Body of pancreas (tissue), 4 donors: ENCODE measurements around the gene PSD. TPM values are rescaled to one million over a fixed set of nuclear protein-coding genes. Genes with fewer than 3 reads are reported as not detected.

Experiments used
- ATAC-seq: fragments of 150-250 bp; one replicate; pipeline ENCODE4 v1.9.1; 2016
- DNase-seq, 4 donors: peaks; one replicate each; pipeline ENCODE4 v3.0.0-alpha.2; 2019
- H3K27ac ChIP-seq, 4 donors: fragments of 200-600 bp; sonication (generic); 1 replicate in 3 of 4; 2 replicates in 1 of 4; pipeline versions ENCODE4 v1.5.1 to v1.6.1; 2016 to 2019; ENCODE audit warnings: mild to moderate bottlenecking in 1 of 4, mixed read lengths in 1 of 4, moderate library complexity in 1 of 4
- H3K27me3 ChIP-seq, 2 donors: fragments of 200-600 bp; sonication (generic); one replicate each; pipeline ENCODE4 v1.6.0; 2016; ENCODE audit warnings: mild to moderate bottlenecking in 1 of 2
- H3K36me3 ChIP-seq, 2 donors: fragments of 200-600 bp; sonication (generic); replicated peaks in 1 of 2; 2 replicates each; pipeline ENCODE4 v1.5.1; 2016; ENCODE audit warnings: low read depth in 2 of 2; ENCODE audit not compliant: insufficient read depth in 1 of 2
- H3K4me1 ChIP-seq: fragments of 200-600 bp; sonication (generic); one replicate; pipeline ENCODE4 v1.6.0; 2016
- H3K4me3 ChIP-seq, 2 donors: fragments of 200-600 bp; sonication (generic); 1 replicate in 1 of 2; 2 replicates in 1 of 2; pipeline ENCODE4 v1.5.1; 2016 to 2019
- H3K9me3 ChIP-seq, 3 donors: fragments of 200-600 bp; sonication (generic); 1 replicate in 2 of 3; 2 replicates in 1 of 3; pipeline ENCODE4 v1.5.1; 2016
- CTCF ChIP-seq, 7 experiments: fragments of 450-650 bp in 4 of 7; fragments of 200-600 bp in 3 of 7; sonication (generic) in 3 of 7; IDR thresholded peaks; one replicate each; pipeline ENCODE4 v1.5.1; 2016 to 2019; ENCODE audit warnings: antibody characterized with exemption in 7 of 7
- POLR2A ChIP-seq, 3 donors: fragments of 450-650 bp; IDR thresholded peaks; one replicate each; pipeline ENCODE4 v1.6.1; 2016; ENCODE audit warnings: antibody characterized with exemption in 3 of 3, mild to moderate bottlenecking in 2 of 3
- WGBS, 2 donors: methylation state at CpG; one replicate each; pipeline ENCODE4 v1.1.5; 2017; 5-methylcytosine and 5-hydroxymethylcytosine counted together
- intact Hi-C: fragments of 100-400 bp; cut with DNase I; formaldehyde crosslinking; loops from one replicate; pipeline ENCODE4 v1.15.1; 2023
- total RNA-seq, 2 donors: library from RNA; depleted of rRNA; stranded (reverse); fragments of >200 nt; gene quantifications; one replicate each; pipeline ENCODE4 v1.1.0, GENCODE V29; 2016

PSD gene
- total RNA-seq, 2 donors from 2014 or later = 2.6 to 5.3 TPM

- intact Hi-C loops = no loop called here
- Histone ChIP-seq H3K4me3 (no peak overlapping the region), H3K36me3 (peaks cover 0 to 7% of the 10 kb centered on the region in 2 donors), H3K27me3 (no peaks in the 10 kb centered on the region), H3K9me3 (no peaks in the 10 kb centered on the region), H3K27ac (no peak overlapping the region), H3K4me1 (peaks cover 21% of the 10 kb centered on the region)
- WGBS, 2 donors = 80 to 87% methylated on average over 1 to 12 of the region's 13 CpGs
- ATAC-seq (no peak), DNase-seq (no peak)
- no peak for TF ChIP-seq CTCF (IDR thresholded peaks at IDR 0.05)
- no peak for TF ChIP-seq POLR2A (IDR thresholded peaks at IDR 0.05)
Measured at GRCh38 chr10:102403115-102403514, 15.5 kb downstream of the PSD start.

- Histone ChIP-seq H3K9me3 (no peaks in the 10 kb centered on the region), H3K27ac (no peak overlapping the region), H3K4me1 (peaks cover 25% of the 10 kb centered on the region), H3K4me3 (no peak overlapping the region), H3K27me3 (no peaks in the 10 kb centered on the region), H3K36me3 (peaks cover 0 to 7% of the 10 kb centered on the region in 2 donors)
- no peak for TF ChIP-seq CTCF (IDR thresholded peaks at IDR 0.05)
- TF ChIP-seq POLR2A (IDR thresholded peaks at IDR 0.05) = no peak
- intact Hi-C loops = no loop called here
- no peak for ATAC-seq
- DNase-seq = no peak
- WGBS, 2 donors = 85 to 90% methylated on average over 4 to 5 of the region's 5 CpGs
Measured at GRCh38 chr10:102402512-102402896, 16.1 kb downstream of the PSD start.

- Histone ChIP-seq H3K27me3 (no peaks in the 10 kb centered on the region), H3K4me3 (no peak overlapping the region), H3K27ac (no peak overlapping the region), H3K9me3 (no peaks in the 10 kb centered on the region), H3K4me1 (peaks cover 28% of the 10 kb centered on the region), H3K36me3 (peaks cover 0 to 7% of the 10 kb centered on the region in 2 donors)
- no peak for DNase-seq
- no peak for TF ChIP-seq POLR2A (IDR thresholded peaks at IDR 0.05)
- no peak for TF ChIP-seq CTCF (IDR thresholded peaks at IDR 0.05)
- WGBS, 2 donors = 80 to 84% methylated on average over 5 to 18 of the region's 18 CpGs
- intact Hi-C loops = no loop called here
- no peak for ATAC-seq
Measured at GRCh38 chr10:102401735-102402511, 16.7 kb downstream of the PSD start.

- Histone ChIP-seq H3K36me3 (peaks cover 0 to 7% of the 10 kb centered on the region in 2 donors), H3K4me3 (no peak overlapping the region), H3K4me1 (peaks cover 35% of the 10 kb centered on the region), H3K27me3 (no peaks in the 10 kb centered on the region), H3K9me3 (no peaks in the 10 kb centered on the region), H3K27ac (no peak overlapping the region)
- TF ChIP-seq CTCF (IDR thresholded peaks at IDR 0.05) (no peak), POLR2A (IDR thresholded peaks at IDR 0.05) (no peak)
- intact Hi-C loops = no loop called here
- 82 to 83% methylated on average over 8 of the region's 8 CpGs for WGBS, 2 donors
- DNase-seq (no peak), ATAC-seq (no peak)
Measured at GRCh38 chr10:102401342-102401654, 17.3 kb downstream of the PSD start.
